ENCODE data around the gene PTPN7.

The PTPN7 gene

GRCh38 chr1:202105571-202106339 lies 54.6 kb downstream of the PTPN7 start:
- DNase-seq = no peak

- no peak for DNase-seq
Measured at GRCh38 chr1:202104073-202104472, 56.3 kb downstream of the PTPN7 start.

DNA sequence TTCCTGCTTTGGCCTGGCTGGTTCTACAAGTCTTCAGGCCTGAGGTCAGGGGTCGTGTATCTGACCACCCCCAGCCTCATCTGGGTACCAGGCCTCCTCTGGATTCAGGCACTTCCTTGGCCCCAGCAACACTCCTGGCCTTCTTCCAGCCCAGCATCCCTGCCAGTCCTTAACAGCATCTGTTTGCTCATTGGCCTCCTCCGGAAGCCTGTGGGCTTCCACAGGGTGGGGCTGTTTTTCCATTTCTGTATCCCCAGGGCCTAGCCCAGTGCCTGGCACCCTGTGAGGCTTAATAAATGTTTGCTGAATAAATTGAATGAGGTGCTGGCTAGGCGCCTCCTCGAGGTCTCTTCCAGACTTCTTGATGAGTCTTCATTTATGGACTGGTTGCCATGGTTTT lies 59.2 kb downstream of the PTPN7 start:
- DNase-seq = peak; percentile 35

All from midbrain (tissue), 1 donor.